ENCODE data around the gene FHOD1.

- no peak for TF ChIP-seq USF2 (IDR thresholded peaks at IDR 0.05; ENCODE audit: low read depth, low read length)
- TF ChIP-seq BHLHE40 (IDR thresholded peaks at IDR 0.05; ENCODE audit: low read depth, low read length): no peak
- TF ChIP-seq CTCF (conservative IDR thresholded peaks at IDR 0.05; ENCODE audit: low read depth, low read length): no peak
- TF ChIP-seq POLR2A (IDR thresholded peaks at IDR 0.05; ENCODE audit: low read depth, low read length): no peak
- TF ChIP-seq RAD21 (IDR thresholded peaks at IDR 0.05; ENCODE audit: low read length): no peak
- no peak for TF ChIP-seq RCOR1 (IDR thresholded peaks at IDR 0.05; ENCODE audit: insufficient replicate concordance, low read length)
- no peak for TF ChIP-seq MXI1 (IDR thresholded peaks at IDR 0.05; ENCODE audit: borderline replicate concordance, low read depth, low read length)
- TF ChIP-seq SMC3 (IDR thresholded peaks at IDR 0.05; ENCODE audit: low read depth, low read length): no peak
- no peak for TF ChIP-seq MAFK (IDR thresholded peaks at IDR 0.05; ENCODE audit: low read depth, low read length)
- no peak for TF ChIP-seq RFX5 (IDR thresholded peaks at IDR 0.05; ENCODE audit: low read depth, low read length)
- TF ChIP-seq CEBPB (IDR thresholded peaks at IDR 0.05; ENCODE audit: low read depth, low read length): no peak
Observed at GRCh38 chr16:67286441-67287235, 39.4 kb upstream of the FHOD1 start.
